ENCODE data around the gene CLCN1. TPM values are rescaled to one million over a fixed set of nuclear protein-coding genes. Genes with fewer than 3 reads are reported as not detected.

CLCN1 gene
- total and polyA plus RNA-seq, 2 donors from 2014 or later, result 0.35 TPM; not detected in 1

DNA sequence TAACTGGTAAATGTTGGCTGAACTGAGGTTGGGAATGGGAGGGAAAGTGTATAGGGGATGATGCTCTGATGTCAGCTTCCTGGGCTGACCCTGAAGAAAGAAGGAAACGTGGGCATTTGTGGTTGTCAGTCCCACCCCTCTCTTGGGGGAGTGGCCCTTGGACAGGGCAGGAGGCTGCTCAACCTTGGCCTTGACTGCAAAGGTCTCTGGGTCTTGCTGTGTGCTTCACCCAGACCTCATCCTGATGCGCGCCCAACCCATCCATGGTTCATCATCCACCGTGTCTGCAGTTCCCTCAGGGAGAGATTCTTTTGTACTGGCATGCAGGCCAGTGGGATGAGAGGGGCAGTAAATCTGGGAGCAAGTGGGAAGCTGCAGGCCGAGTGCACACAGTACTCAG lies 60.5 kb downstream of the CLCN1 start:
- H3K4me3 ChIP-seq (ENCODE audit: low read length in 3 of 3), result no peak overlapping the region
- FAIRE-seq, result no peak
- no peak for TF ChIP-seq CTCF (IDR thresholded peaks at IDR 0.05; ENCODE audit: borderline replicate concordance, extremely low read depth, insufficient read depth)
- no peaks in the 10 kb centered on the region for H3K27me3 ChIP-seq (ENCODE audit: control insufficient read depth, insufficient read depth, low read length)
- peaks cover 3 to 5% (median 3%) of the 10 kb centered on the region in 3 donors for H3K4me1 ChIP-seq (ENCODE audit: control insufficient read depth in 2 of 3, insufficient read depth in 2 of 3, low read depth in 1 of 3, low read length in 3 of 3)
- H3K9me3 ChIP-seq (ENCODE audit: control insufficient read depth in 2 of 3, insufficient read depth in 1 of 3, low read length in 3 of 3), result no peaks in the 10 kb centered on the region
- intact Hi-C loops (cut with DNase I), result no loop called here
- peak in 1 of 5 donors; percentile 15 for DNase-seq
- H3K27ac ChIP-seq (ENCODE audit: low read depth in 2 of 2, low read length in 2 of 2), result no peak overlapping the region
- no peak overlapping the region for H3K9ac ChIP-seq (ENCODE audit: low read length in 3 of 3)
- no peaks in the 10 kb centered on the region for H3K36me3 ChIP-seq (ENCODE audit: control insufficient read depth in 2 of 3, insufficient read depth in 3 of 3, low read length in 3 of 3)

- Histone ChIP-seq H3K27me3 (ENCODE audit: control insufficient read depth, insufficient read depth, low read length) (no peaks in the 10 kb centered on the region), H3K9ac (ENCODE audit: low read length in 3 of 3) (peak overlapping the region in 2 of 3 donors; percentile 47 to 87), H3K4me1 (ENCODE audit: control insufficient read depth in 2 of 3, insufficient read depth in 2 of 3, low read depth in 1 of 3, low read length in 3 of 3) (peaks cover 3 to 16% (median 7%) of the 10 kb centered on the region in 3 donors), H3K27ac (ENCODE audit: low read depth in 2 of 2, low read length in 2 of 2) (peak overlapping the region; percentile 18 to 33), H3K9me3 (ENCODE audit: control insufficient read depth in 2 of 3, insufficient read depth in 1 of 3, low read length in 3 of 3) (no peaks in the 10 kb centered on the region), H3K36me3 (ENCODE audit: control insufficient read depth in 2 of 3, insufficient read depth in 3 of 3, low read length in 3 of 3) (peaks cover 0 to 4% (median 0%) of the 10 kb centered on the region in 3 donors), H3K4me3 (ENCODE audit: low read length in 3 of 3) (peak overlapping the region; percentile 1 to 82 (median 75))
- TF ChIP-seq CTCF (IDR thresholded peaks at IDR 0.05; ENCODE audit: borderline replicate concordance, extremely low read depth, insufficient read depth), result no peak
- intact Hi-C loops (cut with DNase I), result no loop called here
- FAIRE-seq (no peak), DNase-seq (peak in 1 of 5 donors; percentile 6)
Observed at GRCh38 chr7:143379611-143380259, 63.8 kb downstream of the CLCN1 start.

DNA sequence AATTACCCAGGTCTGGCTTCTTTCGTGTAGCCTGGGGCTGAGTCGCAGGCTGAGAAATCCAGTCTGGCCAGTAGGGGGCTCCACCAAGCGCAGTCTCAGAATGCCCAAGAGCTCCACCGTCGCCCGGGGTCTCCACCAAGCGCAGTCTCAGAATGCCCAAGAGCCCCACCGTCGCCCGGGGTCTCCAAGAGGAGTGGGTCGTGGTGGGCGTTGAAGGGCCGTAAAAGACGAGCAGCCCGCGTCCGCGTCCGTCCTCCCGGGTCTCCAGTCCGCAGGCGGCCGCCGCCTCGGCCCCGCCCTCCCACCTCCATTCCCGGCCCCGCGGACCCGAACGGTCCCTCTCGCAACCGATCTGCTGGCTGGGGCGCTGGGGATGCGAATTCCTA lies 64.3 kb downstream of the CLCN1 start:
- DNase-seq (peak; percentile 93 to 96 (median 94)), FAIRE-seq (no peak)
- Histone ChIP-seq H3K9me3 (ENCODE audit: control insufficient read depth in 2 of 3, insufficient read depth in 1 of 3, low read length in 3 of 3) (no peaks in the 10 kb centered on the region), H3K4me3 (ENCODE audit: low read length in 3 of 3) (peak overlapping the region; percentile 47 to 82 (median 75)), H3K9ac (ENCODE audit: low read length in 3 of 3) (peak overlapping the region; percentile 23 to 91 (median 87)), H3K27me3 (ENCODE audit: control insufficient read depth, insufficient read depth, low read length) (no peaks in the 10 kb centered on the region), H3K4me1 (ENCODE audit: control insufficient read depth in 2 of 3, insufficient read depth in 2 of 3, low read depth in 1 of 3, low read length in 3 of 3) (peaks cover 3 to 19% (median 7%) of the 10 kb centered on the region in 3 donors), H3K27ac (ENCODE audit: low read depth in 2 of 2, low read length in 2 of 2) (peak overlapping the region; percentile 97 to 98), H3K36me3 (ENCODE audit: control insufficient read depth in 2 of 3, insufficient read depth in 3 of 3, low read length in 3 of 3) (peaks cover 0 to 4% (median 0%) of the 10 kb centered on the region in 3 donors)
- intact Hi-C loops (cut with DNase I), result no loop called here
- peak; percentile 82 for TF ChIP-seq CTCF (IDR thresholded peaks at IDR 0.05; ENCODE audit: borderline replicate concordance, extremely low read depth, insufficient read depth)

Measured in kidney (tissue), 14 donors.